ENCODE measurements around the gene ACKR3. TPM values are rescaled to one million over a fixed set of nuclear protein-coding genes. Genes with fewer than 3 reads are reported as not detected.

ACKR3 gene
- total RNA-seq, 1 donor from 2014 or later = 36.6 TPM

- no peak for DNase-seq (ENCODE audit: low spot score)
- intact Hi-C loops (cut with DNase I) = no loop called here
These were observed 21.3 kb upstream of the ACKR3 start for GRCh38 chr2:236548179-236548921.

- DNase-seq (ENCODE audit: low spot score) = no peak
- intact Hi-C loops (cut with DNase I) = no loop called here
These were observed 20.5 kb upstream of the ACKR3 start for GRCh38 chr2:236549165-236549564.

GRCh38 chr2:236550290-236550689 lies 19.3 kb upstream of the ACKR3 start:
- intact Hi-C loops (cut with DNase I) = no loop called here
- DNase-seq (ENCODE audit: low spot score) = no peak

GRCh38 chr2:236550701-236551465 lies 18.7 kb upstream of the ACKR3 start:
- DNase-seq (ENCODE audit: low spot score) = no peak
- intact Hi-C loops (cut with DNase I) = no loop called here

GRCh38 chr2:236551471-236552211 lies 18.0 kb upstream of the ACKR3 start:
- intact Hi-C loops (cut with DNase I) = no loop called here
- no peak for DNase-seq (ENCODE audit: low spot score)

GRCh38 chr2:236552212-236552542 lies 17.4 kb upstream of the ACKR3 start:
- intact Hi-C loops (cut with DNase I) = no loop called here
- DNase-seq (ENCODE audit: low spot score) = no peak

GRCh38 chr2:236552581-236553363 lies 16.9 kb upstream of the ACKR3 start:
- intact Hi-C loops (cut with DNase I) = no loop called here
- no peak for DNase-seq (ENCODE audit: low spot score)

- intact Hi-C loops (cut with DNase I) = no loop called here
- no peak for DNase-seq (ENCODE audit: low spot score)
These were observed 16.1 kb upstream of the ACKR3 start for GRCh38 chr2:236553522-236553921.

- no peak for DNase-seq (ENCODE audit: low spot score)
- intact Hi-C loops (cut with DNase I) = no loop called here
These were observed 14.9 kb upstream of the ACKR3 start for GRCh38 chr2:236554629-236555282.

GRCh38 chr2:236555481-236555880 lies 14.1 kb upstream of the ACKR3 start:
- DNase-seq (ENCODE audit: low spot score) = no peak
- intact Hi-C loops (cut with DNase I) = no loop called here

GRCh38 chr2:236557306-236558030 lies 12.2 kb upstream of the ACKR3 start:
- intact Hi-C loops (cut with DNase I) = no loop called here
- DNase-seq (ENCODE audit: low spot score) = no peak

GRCh38 chr2:236558036-236558435 lies 11.6 kb upstream of the ACKR3 start:
- DNase-seq (ENCODE audit: low spot score) = no peak
- intact Hi-C loops (cut with DNase I) = no loop called here

GRCh38 chr2:236558993-236559978 lies 10.3 kb upstream of the ACKR3 start:
- intact Hi-C loops (cut with DNase I) = no loop called here
- DNase-seq (ENCODE audit: low spot score) = no peak

GRCh38 chr2:236561874-236562273 lies 7.8 kb upstream of the ACKR3 start:
- DNase-seq (ENCODE audit: low spot score) = no peak
- intact Hi-C loops (cut with DNase I) = no loop called here

- DNase-seq (ENCODE audit: low spot score) = no peak
- intact Hi-C loops (cut with DNase I) = no loop called here
These were observed 7.2 kb upstream of the ACKR3 start for GRCh38 chr2:236562434-236562833.

GRCh38 chr2:236563953-236564352 lies 5.7 kb upstream of the ACKR3 start:
- intact Hi-C loops (cut with DNase I) = no loop called here
- no peak for DNase-seq (ENCODE audit: low spot score)

- DNase-seq (ENCODE audit: low spot score) = no peak
- intact Hi-C loops (cut with DNase I) = loop anchor here (5.0 kb wide), 3 partner anchors 97 to 462 kb away; no protein-coding TSS in a partner anchor
These were observed 4.4 kb upstream of the ACKR3 start for GRCh38 chr2:236565212-236565611.

All from cardiac septum (tissue), 1 donor.